ENCODE results near the gene DMTF1. TPM values are rescaled to one million over a fixed set of nuclear protein-coding genes. Genes with fewer than 3 reads are reported as not detected.
"Not testable (repeated sequence)": the region's sequence is repeated elsewhere in the genome, so short reads cannot be mapped to it uniquely, and the experiment has no call there.

DMTF1 gene
- 100 to 1,000 TPM in 1 of 2 donors, 10 to 100 TPM in 1; 90.0 to 103 TPM for total RNA-seq

DNA sequence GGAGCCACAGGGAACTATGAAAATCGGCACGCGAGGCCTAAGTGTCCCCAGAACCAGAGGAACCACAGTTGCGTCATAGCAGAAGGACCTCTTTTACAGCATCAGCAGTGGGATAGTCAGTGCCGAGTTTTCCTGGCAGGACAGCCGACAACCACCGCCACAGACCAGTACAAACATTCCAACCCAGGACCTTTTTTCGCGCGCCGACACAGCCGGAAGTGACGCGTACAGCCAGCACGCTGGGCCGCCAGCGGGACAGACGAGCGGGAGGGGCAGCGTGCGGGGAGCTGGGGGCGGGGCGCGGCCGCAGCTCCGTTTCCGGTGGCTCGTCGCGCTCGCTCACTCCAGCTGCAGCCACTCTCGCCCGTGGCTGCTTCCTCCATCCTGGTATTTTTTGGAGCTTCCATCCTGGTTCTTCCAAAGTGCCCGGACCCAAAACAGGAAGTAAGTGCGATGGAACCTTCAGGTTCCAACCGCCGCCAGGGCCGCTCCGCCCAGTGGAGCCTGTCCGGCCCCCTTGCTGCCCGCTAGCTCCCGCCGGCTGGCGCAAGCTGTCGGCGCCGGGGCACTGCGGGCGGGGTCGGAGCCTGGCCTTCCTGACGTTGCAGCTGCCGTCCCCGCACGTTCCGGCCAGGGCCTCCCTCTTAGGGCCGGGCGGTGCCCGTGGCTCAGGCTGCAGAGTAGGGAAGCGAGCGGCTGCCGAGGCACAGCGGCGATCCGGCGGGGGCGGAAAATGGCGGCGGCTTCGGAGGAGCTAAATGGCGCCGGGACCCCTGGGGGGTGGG, at the start of gene DMTF1:
TSS of gene DMTF1 (plus strand) at position 342 of the 785 bp plus-strand sequence. CDS start 12,489 bp downstream, outside the sequence.
- DNase-seq (peak; percentile 88 to 89), ATAC-seq (replicated peaks in 1 of 2) (peak; percentile 91)
- peaks cover 38% of the 10 kb centered on the region for H3K4me1 Mint-ChIP-seq (ENCODE audit: low read depth)
- H3K27me3 Mint-ChIP-seq (ENCODE audit: low read depth) = no peaks in the 10 kb centered on the region
- peak within 1 kb of the TSS; percentile 93 to 95 for H3K4me3 Mint-ChIP-seq
- no peaks in the 10 kb centered on the region for H3K9me3 Mint-ChIP-seq
- peaks cover 9 to 15% of the 10 kb centered on the region in 2 donors for H3K36me3 Mint-ChIP-seq (ENCODE audit: insufficient read depth in 2 of 2)
- H3K27ac Mint-ChIP-seq = peak within 1 kb of the TSS; percentile 98

GRCh38 chr7:87105401-87105800, 46.9 kb upstream of the DMTF1 start:
- ATAC-seq (replicated peaks in 1 of 2) = no peak
- no peak overlapping the region for H3K27ac Mint-ChIP-seq
- no peak overlapping the region for H3K4me3 Mint-ChIP-seq
- peaks cover 37% of the 10 kb centered on the region for H3K27me3 Mint-ChIP-seq (ENCODE audit: low read depth)
- no peak for DNase-seq
- H3K36me3 Mint-ChIP-seq (ENCODE audit: insufficient read depth in 2 of 2) = no peaks in the 10 kb centered on the region
- peaks cover 2 to 7% of the 10 kb centered on the region in 2 donors for H3K9me3 Mint-ChIP-seq
- no peaks in the 10 kb centered on the region for H3K4me1 Mint-ChIP-seq (ENCODE audit: low read depth)

DNA sequence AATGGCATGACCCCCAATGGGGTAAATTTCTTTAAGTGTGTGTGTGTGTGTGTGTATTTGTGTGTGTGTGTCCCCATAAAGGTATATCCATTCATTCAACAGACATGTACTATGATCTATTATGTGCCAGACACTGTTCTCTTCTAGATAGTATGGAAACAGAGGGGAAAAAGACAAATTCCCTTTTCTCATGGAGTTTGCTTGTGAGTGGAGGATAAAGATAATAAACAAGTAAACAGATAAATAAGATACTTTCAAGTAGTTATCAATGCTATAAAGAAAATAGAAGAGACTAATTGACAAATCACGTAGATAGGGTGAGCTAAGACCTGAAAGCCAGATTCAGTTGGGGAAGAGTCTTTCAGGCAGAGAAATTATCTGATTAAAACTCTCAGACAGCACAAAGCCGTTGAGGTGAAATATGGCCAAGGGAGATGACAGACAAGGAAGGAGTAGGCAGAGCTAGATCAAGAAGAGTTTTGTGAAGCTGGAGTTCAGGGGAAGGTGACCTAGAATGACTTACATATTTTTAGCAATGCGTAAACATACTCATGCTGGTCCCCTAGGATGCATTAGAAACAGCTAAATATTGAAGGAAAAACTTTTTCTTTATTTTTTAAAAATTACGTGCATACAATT, 45.2 kb upstream of the DMTF1 start:
- Mint-ChIP-seq H3K27ac (no peak overlapping the region), H3K4me3 (no peak overlapping the region), H3K36me3 (ENCODE audit: insufficient read depth in 2 of 2) (no peaks in the 10 kb centered on the region), H3K9me3 (peaks cover 2 to 7% of the 10 kb centered on the region in 2 donors), H3K4me1 (ENCODE audit: low read depth) (no peaks in the 10 kb centered on the region), H3K27me3 (ENCODE audit: low read depth) (peaks cover 26% of the 10 kb centered on the region)
- DNase-seq (no peak), ATAC-seq (replicated peaks in 1 of 2) (no peak)

DNA sequence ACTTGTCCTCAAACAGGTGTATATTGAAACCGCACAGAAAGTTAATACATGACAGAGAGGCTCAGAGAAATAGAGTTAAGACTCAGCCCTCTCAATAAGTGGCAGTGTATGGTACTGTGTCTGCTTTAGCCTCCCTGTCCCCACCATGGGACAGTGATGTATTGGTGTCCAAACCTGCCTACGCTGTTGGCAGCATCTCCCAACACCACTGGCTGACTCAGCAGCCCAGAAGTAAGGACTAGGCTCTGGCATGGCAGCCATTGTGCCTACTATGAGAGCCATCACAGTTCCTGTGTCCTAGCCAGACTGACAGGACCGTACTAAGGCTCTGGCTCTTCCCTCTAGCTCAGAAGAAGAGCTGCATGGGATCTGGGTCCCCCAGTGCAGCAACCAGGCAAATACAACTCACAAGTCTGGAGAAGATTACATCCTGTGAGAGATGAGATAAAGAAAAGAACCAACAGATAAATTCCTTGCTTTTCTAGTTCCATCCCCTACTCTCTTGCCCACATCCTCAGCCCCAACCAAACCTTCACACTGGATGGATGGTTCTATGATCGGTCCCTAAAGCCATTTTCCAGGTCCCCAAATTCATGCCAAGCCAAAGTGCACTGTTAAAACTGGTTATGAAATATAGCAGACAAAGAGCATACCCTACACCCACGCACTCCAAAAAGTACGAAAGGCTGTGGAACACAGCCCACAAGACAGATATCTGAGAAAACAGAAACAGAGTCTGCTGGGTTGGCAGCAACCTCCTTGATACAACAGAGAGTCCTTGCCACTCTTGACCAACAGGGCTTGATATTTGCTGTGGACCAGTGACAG, 44.1 kb upstream of the DMTF1 start:
- ATAC-seq (replicated peaks in 1 of 2) = no peak
- H3K27me3 Mint-ChIP-seq (ENCODE audit: low read depth) = peaks cover 21% of the 10 kb centered on the region
- no peaks in the 10 kb centered on the region for H3K36me3 Mint-ChIP-seq (ENCODE audit: insufficient read depth in 2 of 2)
- peaks cover 2 to 7% of the 10 kb centered on the region in 2 donors for H3K9me3 Mint-ChIP-seq
- no peak overlapping the region for H3K27ac Mint-ChIP-seq
- DNase-seq = no peak
- H3K4me1 Mint-ChIP-seq (ENCODE audit: low read depth) = no peaks in the 10 kb centered on the region
- no peak overlapping the region for H3K4me3 Mint-ChIP-seq

GRCh38 chr7:87110778-87111177, 41.5 kb upstream of the DMTF1 start:
- peaks cover 2 to 8% of the 10 kb centered on the region in 2 donors for H3K36me3 Mint-ChIP-seq (ENCODE audit: insufficient read depth in 2 of 2)
- H3K4me1 Mint-ChIP-seq (ENCODE audit: low read depth) = no peaks in the 10 kb centered on the region
- H3K9me3 Mint-ChIP-seq = peaks cover 5 to 6% of the 10 kb centered on the region in 2 donors
- DNase-seq (no peak), ATAC-seq (replicated peaks in 1 of 2) (no peak)
- no peak overlapping the region for H3K27ac Mint-ChIP-seq
- peaks cover 16% of the 10 kb centered on the region for H3K27me3 Mint-ChIP-seq (ENCODE audit: low read depth)
- H3K4me3 Mint-ChIP-seq = no peak overlapping the region

DNA sequence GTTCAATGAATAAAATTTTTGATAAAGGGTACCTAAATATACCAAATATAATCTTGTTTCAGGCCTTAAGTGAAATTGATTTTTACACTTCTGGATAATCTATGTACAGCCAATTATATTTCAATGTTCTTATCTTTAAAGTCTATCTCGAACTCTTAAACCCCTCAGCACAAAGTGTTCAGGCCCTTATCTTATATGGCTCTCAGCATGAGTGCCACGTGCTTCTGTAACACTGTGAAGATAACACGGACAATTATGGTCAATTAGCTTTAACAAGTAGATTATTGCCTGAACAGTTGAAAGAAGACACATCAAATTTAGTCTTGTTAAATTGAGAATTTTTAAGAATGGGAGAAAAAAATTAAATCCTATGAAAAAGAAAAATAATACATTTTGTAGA, 40.4 kb upstream of the DMTF1 start:
- Mint-ChIP-seq H3K4me1 (ENCODE audit: low read depth) (no peaks in the 10 kb centered on the region), H3K9me3 (peaks cover 4 to 6% of the 10 kb centered on the region in 2 donors), H3K27me3 (ENCODE audit: low read depth) (peaks cover 13% of the 10 kb centered on the region), H3K4me3 (no peak overlapping the region), H3K27ac (no peak overlapping the region), H3K36me3 (ENCODE audit: insufficient read depth in 2 of 2) (peaks cover 4 to 8% of the 10 kb centered on the region in 2 donors)
- DNase-seq = no peak
- no peak for ATAC-seq (replicated peaks in 1 of 2)

GRCh38 chr7:87113077-87113476, 39.2 kb upstream of the DMTF1 start:
- no peak overlapping the region for H3K27ac Mint-ChIP-seq
- H3K4me1 Mint-ChIP-seq (ENCODE audit: low read depth) = no peaks in the 10 kb centered on the region

GRCh38 chr7:87113904-87114303, 38.3 kb upstream of the DMTF1 start:
- H3K36me3 Mint-ChIP-seq (ENCODE audit: insufficient read depth in 2 of 2); H3K27ac Mint-ChIP-seq; H3K27me3 Mint-ChIP-seq (ENCODE audit: low read depth); H3K4me1 Mint-ChIP-seq (ENCODE audit: low read depth); ATAC-seq (replicated peaks in 1 of 2); DNase-seq; H3K9me3 Mint-ChIP-seq; H3K4me3 Mint-ChIP-seq: not testable (repeated sequence)

More at GRCh38 chr7:87113077-87113476, 39.2 kb upstream of the DMTF1 start:
- no peak for DNase-seq
- peaks cover 4 to 6% of the 10 kb centered on the region in 2 donors for H3K9me3 Mint-ChIP-seq
- no peak overlapping the region for H3K4me3 Mint-ChIP-seq
- peaks cover 4 to 8% of the 10 kb centered on the region in 2 donors for H3K36me3 Mint-ChIP-seq (ENCODE audit: insufficient read depth in 2 of 2)
- ATAC-seq (replicated peaks in 1 of 2) = no peak
- peaks cover 1% of the 10 kb centered on the region for H3K27me3 Mint-ChIP-seq (ENCODE audit: low read depth)

DNA sequence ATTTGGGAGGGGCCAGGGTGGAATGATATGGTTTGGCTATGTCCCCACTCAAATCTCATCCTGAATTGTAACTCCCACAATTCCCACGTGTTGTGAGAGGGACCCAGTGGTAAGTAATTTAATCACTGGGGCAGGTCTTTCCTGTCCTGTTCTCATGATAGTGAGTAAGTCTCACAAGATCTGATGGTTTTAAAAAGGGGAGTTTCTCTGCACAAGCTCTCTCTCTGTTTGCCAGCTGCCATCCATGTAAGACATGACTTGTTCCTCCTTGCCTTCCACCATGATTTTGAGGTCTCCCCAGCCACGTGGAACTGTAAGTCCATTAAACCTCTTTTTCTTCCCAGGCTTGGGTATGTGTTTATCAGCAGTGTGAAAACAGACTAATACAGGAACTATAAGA, 36.5 kb upstream of the DMTF1 start:
- H3K27ac Mint-ChIP-seq; H3K36me3 Mint-ChIP-seq (ENCODE audit: insufficient read depth in 2 of 2); H3K4me1 Mint-ChIP-seq (ENCODE audit: low read depth); H3K9me3 Mint-ChIP-seq; H3K27me3 Mint-ChIP-seq (ENCODE audit: low read depth); H3K4me3 Mint-ChIP-seq; DNase-seq; ATAC-seq (replicated peaks in 1 of 2): not testable (repeated sequence)

DNA sequence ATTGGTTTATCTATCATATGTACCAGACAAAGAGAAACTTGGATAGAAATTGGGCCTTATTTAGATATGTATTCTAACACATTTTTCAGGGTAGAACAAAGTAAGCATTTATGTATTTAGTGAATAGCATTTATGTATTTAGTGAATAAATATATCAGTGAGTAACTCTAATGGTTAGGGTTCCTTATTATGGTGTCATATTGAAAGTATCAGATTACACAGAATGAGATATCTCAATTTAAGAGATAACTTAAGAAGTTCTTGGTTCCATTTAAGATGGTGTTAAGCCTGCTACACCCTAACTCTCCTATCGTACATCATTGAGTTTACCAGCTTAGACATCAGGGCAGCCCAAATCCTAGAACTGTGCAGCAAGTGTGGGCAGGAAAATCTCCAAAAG, 35.9 kb upstream of the DMTF1 start:
- peak in 1 of 2 donors; percentile 27 for ATAC-seq (replicated peaks in 1 of 2)

DNA sequence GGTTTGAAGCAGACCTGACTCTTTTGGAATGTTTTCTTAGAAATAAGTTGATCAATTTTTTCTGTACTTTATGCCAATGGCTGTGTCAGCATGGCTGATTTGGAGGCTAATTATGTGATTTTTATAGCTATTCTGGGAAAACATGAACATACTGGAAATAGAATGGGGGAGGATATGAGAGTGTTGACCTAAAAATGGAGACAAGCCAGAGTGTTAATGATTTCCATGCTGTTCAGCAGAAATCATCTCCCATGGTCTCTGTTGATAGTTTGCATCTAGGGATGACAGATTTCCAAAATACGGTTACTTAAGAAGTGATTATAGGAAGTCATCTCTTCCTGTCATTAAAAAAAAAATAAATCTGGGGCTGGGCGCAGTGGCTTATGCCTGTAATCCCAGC, 32.7 kb upstream of the DMTF1 start:
- no peak for DNase-seq
- Mint-ChIP-seq H3K9me3 (peaks cover 0 to 2% of the 10 kb centered on the region in 2 donors), H3K4me3 (no peak overlapping the region), H3K27me3 (ENCODE audit: low read depth) (no peaks in the 10 kb centered on the region), H3K27ac (no peak overlapping the region), H3K36me3 (ENCODE audit: insufficient read depth in 2 of 2) (peaks cover 0 to 2% of the 10 kb centered on the region in 2 donors), H3K4me1 (ENCODE audit: low read depth) (no peaks in the 10 kb centered on the region)
- no peak for ATAC-seq (replicated peaks in 1 of 2)

More for the DNA sequence above, 35.9 kb upstream of the DMTF1 start:
- Mint-ChIP-seq H3K4me1 (ENCODE audit: low read depth) (no peaks in the 10 kb centered on the region), H3K27me3 (ENCODE audit: low read depth) (no peaks in the 10 kb centered on the region), H3K4me3 (no peak overlapping the region), H3K36me3 (ENCODE audit: insufficient read depth in 2 of 2) (peaks cover 4 to 8% of the 10 kb centered on the region in 2 donors), H3K9me3 (peaks cover 4 to 6% of the 10 kb centered on the region in 2 donors), H3K27ac (no peak overlapping the region)
- no peak for DNase-seq

DNA sequence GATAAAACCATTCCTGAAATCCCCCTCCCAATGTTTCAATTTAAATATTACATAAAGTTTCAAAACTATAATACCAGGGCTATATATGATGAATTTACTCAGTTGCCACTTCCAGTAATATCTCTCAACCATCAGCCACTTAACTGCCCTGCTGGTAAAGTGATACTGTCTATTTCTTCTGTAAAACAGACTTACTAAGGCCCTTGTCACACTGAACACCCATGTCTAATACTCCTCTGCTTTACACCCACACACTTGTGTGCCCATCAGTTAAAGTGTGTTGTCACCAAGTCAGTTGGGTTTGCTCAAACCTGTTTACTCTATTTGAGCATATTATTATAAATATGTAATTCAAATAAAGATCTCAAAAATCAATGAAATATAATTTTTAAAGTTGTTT, 29.1 kb upstream of the DMTF1 start:
- Mint-ChIP-seq H3K27me3 (ENCODE audit: low read depth) (no peaks in the 10 kb centered on the region), H3K4me3 (no peak overlapping the region), H3K9me3 (peaks cover 0 to 2% of the 10 kb centered on the region in 2 donors), H3K36me3 (ENCODE audit: insufficient read depth in 2 of 2) (no peaks in the 10 kb centered on the region), H3K4me1 (ENCODE audit: low read depth) (no peaks in the 10 kb centered on the region), H3K27ac (no peak overlapping the region)
- DNase-seq = no peak
- ATAC-seq (replicated peaks in 1 of 2) = no peak

GRCh38 chr7:87127019-87127418, 25.2 kb upstream of the DMTF1 start:
- Mint-ChIP-seq H3K27me3 (ENCODE audit: low read depth) (no peaks in the 10 kb centered on the region), H3K36me3 (ENCODE audit: insufficient read depth in 2 of 2) (no peaks in the 10 kb centered on the region), H3K4me1 (ENCODE audit: low read depth) (peaks cover 6% of the 10 kb centered on the region), H3K27ac (no peak overlapping the region), H3K9me3 (peaks cover 0 to 2% of the 10 kb centered on the region in 2 donors), H3K4me3 (no peak overlapping the region)
- DNase-seq = no peak
- peak in 1 of 2 donors; percentile 25 for ATAC-seq (replicated peaks in 1 of 2)
